Adrenal gland (tissue), 5 donors: ENCODE results near the gene CCDC17.

Experiments used
- POLR2A ChIP-seq, 2 donors: fragments of 450-650 bp; IDR thresholded peaks; one replicate each; pipeline ENCODE4 v1.6.1; 2017; ENCODE audit warnings: antibody characterized with exemption in 2 of 2, mild to moderate bottlenecking in 2 of 2, moderate library complexity in 1 of 2
- TF ChIP-seq, protein P1 (sequence below), 6 experiments: fragments of 450-650 bp in 4 of 6; fragments of 200-600 bp in 2 of 6; sonication (generic) in 1 of 6; IDR thresholded peaks; 1 replicate in 5 of 6; 2 replicates in 1 of 6; pipeline versions ENCODE4 v1.5.1 to v1.8.0; 2016 to 2021; ENCODE audit warnings: antibody characterized with exemption in 6 of 6, mild to moderate bottlenecking in 2 of 6, moderate library complexity in 1 of 6
- donor health status: DM: no; HTN: no; CAD: no.

DNA sequence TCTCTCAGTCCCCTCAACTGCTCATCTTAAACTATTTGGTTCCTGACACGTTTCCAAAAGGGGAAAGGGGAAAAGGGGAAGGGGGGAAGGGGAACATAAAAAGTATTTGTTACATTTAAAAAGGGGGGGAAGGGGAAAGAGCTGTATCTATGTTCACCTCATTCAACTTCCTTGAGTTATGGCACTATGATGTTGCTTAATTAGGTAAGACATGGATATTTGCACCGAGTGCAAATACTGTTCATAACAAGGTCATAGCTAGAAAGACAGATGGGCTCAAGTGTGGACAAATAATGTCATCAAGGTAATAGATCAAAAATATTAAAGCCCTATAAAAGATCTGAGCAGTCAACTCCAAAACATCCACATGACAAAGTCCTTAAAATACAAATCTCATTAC lies 36.5 kb upstream of the CCDC17 start:
- TF ChIP-seq, protein P1, sequence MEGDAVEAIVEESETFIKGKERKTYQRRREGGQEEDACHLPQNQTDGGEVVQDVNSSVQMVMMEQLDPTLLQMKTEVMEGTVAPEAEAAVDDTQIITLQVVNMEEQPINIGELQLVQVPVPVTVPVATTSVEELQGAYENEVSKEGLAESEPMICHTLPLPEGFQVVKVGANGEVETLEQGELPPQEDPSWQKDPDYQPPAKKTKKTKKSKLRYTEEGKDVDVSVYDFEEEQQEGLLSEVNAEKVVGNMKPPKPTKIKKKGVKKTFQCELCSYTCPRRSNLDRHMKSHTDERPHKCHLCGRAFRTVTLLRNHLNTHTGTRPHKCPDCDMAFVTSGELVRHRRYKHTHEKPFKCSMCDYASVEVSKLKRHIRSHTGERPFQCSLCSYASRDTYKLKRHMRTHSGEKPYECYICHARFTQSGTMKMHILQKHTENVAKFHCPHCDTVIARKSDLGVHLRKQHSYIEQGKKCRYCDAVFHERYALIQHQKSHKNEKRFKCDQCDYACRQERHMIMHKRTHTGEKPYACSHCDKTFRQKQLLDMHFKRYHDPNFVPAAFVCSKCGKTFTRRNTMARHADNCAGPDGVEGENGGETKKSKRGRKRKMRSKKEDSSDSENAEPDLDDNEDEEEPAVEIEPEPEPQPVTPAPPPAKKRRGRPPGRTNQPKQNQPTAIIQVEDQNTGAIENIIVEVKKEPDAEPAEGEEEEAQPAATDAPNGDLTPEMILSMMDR (IDR thresholded peaks at IDR 0.05) = no peak
- no peak for TF ChIP-seq POLR2A (IDR thresholded peaks at IDR 0.05)
